DND-41 (cell line): Measurements from ENCODE around the gene RDH14.

Experiments
- ATAC-seq: fragments of 200-7000 bp; cut with Tn5 transposase; 3 replicates; pipeline ENCODE4 v1.9.1; 2021; ENCODE audit warnings: low read depth; ENCODE audit not compliant: insufficient read depth
- DNase-seq: peaks from one replicate; pipeline ENCODE4 v3.0.0-alpha.2; 2020
- H2AFZ ChIP-seq: 2 replicates; pipeline ENCODE4 v1.6.0; 2012; ENCODE audit warnings: low read depth, low read length
- H3K27ac ChIP-seq: 2 replicates; pipeline ENCODE4 v1.5.1; 2012; ENCODE audit warnings: low read length, inconsistent platforms
- H3K27me3 ChIP-seq: fragments of 200-600 bp; sonication (generic); 2 replicates; pipeline ENCODE4 v1.6.0; 2012; ENCODE audit warnings: low read length, mild to moderate bottlenecking, inconsistent platforms; ENCODE audit not compliant: insufficient read depth, poor library complexity
- H3K36me3 ChIP-seq: 2 replicates; pipeline ENCODE4 v1.5.1; 2012; ENCODE audit warnings: low read length, inconsistent platforms; ENCODE audit not compliant: insufficient read depth
- H3K4me1 ChIP-seq: 2 replicates; pipeline ENCODE4 v1.5.1; 2012; ENCODE audit warnings: mild to moderate bottlenecking, low read length; ENCODE audit not compliant: insufficient read depth
- H3K4me2 ChIP-seq: 2 replicates; pipeline ENCODE4 v1.6.0; 2012; ENCODE audit warnings: mild to moderate bottlenecking, moderate library complexity, low read length, inconsistent platforms; ENCODE audit not compliant: insufficient read depth
- H3K4me3 ChIP-seq, 2 experiments: fragments of 200-600 bp in 1 of 2; shearing (Covaris generic) in 1 of 2; 2 replicates each; pipeline ENCODE4 v1.5.1; 2012 to 2016; ENCODE audit warnings: inconsistent platforms in 2 of 2, low read length in 2 of 2, mild to moderate bottlenecking in 2 of 2, low read depth in 1 of 2, moderate library complexity in 1 of 2
- H3K79me2 ChIP-seq: 2 replicates; pipeline ENCODE4 v1.6.0; 2012; ENCODE audit warnings: low read length, inconsistent platforms; ENCODE audit not compliant: insufficient read depth
- H3K9ac ChIP-seq: 2 replicates; pipeline ENCODE4 v1.6.0; 2012; ENCODE audit warnings: low read depth, mild to moderate bottlenecking, inconsistent platforms, low read length, moderate library complexity
- H3K9me3 ChIP-seq: 2 replicates; pipeline ENCODE4 v1.5.1; 2012; ENCODE audit warnings: low read length, moderate library complexity, mild to moderate bottlenecking, inconsistent platforms; ENCODE audit not compliant: insufficient read depth, severe bottlenecking
- H4K20me1 ChIP-seq: 2 replicates; pipeline ENCODE4 v1.6.0; 2012; ENCODE audit warnings: low read length; ENCODE audit not compliant: insufficient read depth
- EZH2 ChIP-seq: IDR thresholded peaks from 3 replicates; pipeline ENCODE4 v1.6.1; 2012; ENCODE audit warnings: borderline replicate concordance, low read depth, mild to moderate bottlenecking, moderate library complexity, low read length, inconsistent platforms; ENCODE audit not compliant: severe bottlenecking
- TF ChIP-seq, protein P1 (sequence below): IDR thresholded peaks from 2 replicates; pipeline ENCODE4 v1.5.1; 2012; ENCODE audit warnings: borderline replicate concordance, low read length, moderate library complexity, mild to moderate bottlenecking; ENCODE audit not compliant: poor library complexity, severe bottlenecking; ENCODE audit errors: extremely low read depth

The RDH14 gene

DNA sequence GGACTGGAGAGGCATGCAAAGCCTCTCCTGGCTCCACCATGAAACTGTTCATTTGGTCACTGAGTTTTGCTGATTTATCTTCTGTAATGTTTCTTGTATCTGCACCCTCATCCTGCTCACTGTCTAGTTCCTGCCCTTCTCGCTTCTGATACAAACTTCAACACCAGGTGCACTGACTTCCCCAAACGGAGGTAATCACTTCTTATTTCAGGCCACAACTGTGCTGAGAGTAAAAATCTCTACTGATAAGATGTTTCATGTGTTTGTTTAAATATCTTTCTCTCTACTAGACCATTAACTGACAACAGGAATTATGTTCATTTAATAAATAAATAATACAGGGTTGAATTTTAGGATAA is 39.8 kb upstream of the RDH14 start:
- Histone ChIP-seq H3K4me1 (no peaks in the 10 kb centered on the region), H3K27ac (no peak overlapping the region), H3K79me2 (no peaks in the 10 kb centered on the region), H2AFZ (no peak overlapping the region), H3K9me3 (no peaks in the 10 kb centered on the region), H3K4me3 (no peak overlapping the region), H4K20me1 (no peaks in the 10 kb centered on the region), H3K36me3 (no peaks in the 10 kb centered on the region), H3K9ac (no peak overlapping the region), H3K4me2 (no peak overlapping the region), H3K27me3 (no peaks in the 10 kb centered on the region)
- ATAC-seq (no peak), DNase-seq (no peak)
- TF ChIP-seq, protein P1, sequence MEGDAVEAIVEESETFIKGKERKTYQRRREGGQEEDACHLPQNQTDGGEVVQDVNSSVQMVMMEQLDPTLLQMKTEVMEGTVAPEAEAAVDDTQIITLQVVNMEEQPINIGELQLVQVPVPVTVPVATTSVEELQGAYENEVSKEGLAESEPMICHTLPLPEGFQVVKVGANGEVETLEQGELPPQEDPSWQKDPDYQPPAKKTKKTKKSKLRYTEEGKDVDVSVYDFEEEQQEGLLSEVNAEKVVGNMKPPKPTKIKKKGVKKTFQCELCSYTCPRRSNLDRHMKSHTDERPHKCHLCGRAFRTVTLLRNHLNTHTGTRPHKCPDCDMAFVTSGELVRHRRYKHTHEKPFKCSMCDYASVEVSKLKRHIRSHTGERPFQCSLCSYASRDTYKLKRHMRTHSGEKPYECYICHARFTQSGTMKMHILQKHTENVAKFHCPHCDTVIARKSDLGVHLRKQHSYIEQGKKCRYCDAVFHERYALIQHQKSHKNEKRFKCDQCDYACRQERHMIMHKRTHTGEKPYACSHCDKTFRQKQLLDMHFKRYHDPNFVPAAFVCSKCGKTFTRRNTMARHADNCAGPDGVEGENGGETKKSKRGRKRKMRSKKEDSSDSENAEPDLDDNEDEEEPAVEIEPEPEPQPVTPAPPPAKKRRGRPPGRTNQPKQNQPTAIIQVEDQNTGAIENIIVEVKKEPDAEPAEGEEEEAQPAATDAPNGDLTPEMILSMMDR = no peak

GRCh38 chr2:18599509-18600254 is 39.2 kb upstream of the RDH14 start:
- no peak for DNase-seq
- Histone ChIP-seq H3K9ac (no peak overlapping the region), H3K4me2 (no peak overlapping the region)

GRCh38 chr2:18598848-18599484 is 38.5 kb upstream of the RDH14 start:
- Histone ChIP-seq H3K36me3 (no peaks in the 10 kb centered on the region), H4K20me1 (no peaks in the 10 kb centered on the region), H3K9me3 (no peaks in the 10 kb centered on the region), H3K27ac (no peak overlapping the region), H3K4me1 (no peaks in the 10 kb centered on the region), H3K27me3 (no peaks in the 10 kb centered on the region), H3K4me3 (no peak overlapping the region), H3K9ac (no peak overlapping the region), H3K79me2 (no peaks in the 10 kb centered on the region), H2AFZ (no peak overlapping the region), H3K4me2 (no peak overlapping the region)
- TF ChIP-seq EZH2 = no peak
- TF ChIP-seq, protein P1 = no peak
- ATAC-seq (no peak), DNase-seq (no peak)

More at GRCh38 chr2:18599509-18600254, 39.2 kb upstream of the RDH14 start:
- Histone ChIP-seq H3K4me1 (no peaks in the 10 kb centered on the region), H2AFZ (no peak overlapping the region), H3K9me3 (no peaks in the 10 kb centered on the region), H3K27me3 (no peaks in the 10 kb centered on the region), H3K27ac (no peak overlapping the region), H3K4me3 (no peak overlapping the region), H3K79me2 (no peaks in the 10 kb centered on the region), H4K20me1 (no peaks in the 10 kb centered on the region), H3K36me3 (no peaks in the 10 kb centered on the region)
- TF ChIP-seq, protein P1 = no peak
- TF ChIP-seq EZH2 = no peak
- ATAC-seq = no peak
